ENCODE results near the gene COA8.
A peak's percentile ranks its signal among the peaks of the same experiment; 100 is the strongest.

GRCh38 chr14:103543721-103544387, 18.9 kb upstream of the COA8 start:
- TF ChIP-seq POLR2A (IDR thresholded peaks at IDR 0.05) (no peak), POLR2AphosphoS5 (IDR thresholded peaks at IDR 0.05) (peak in 1 of 3 donors; percentile 16), CTCF (IDR thresholded peaks at IDR 0.05 in 8 of 11, conservative IDR thresholded peaks at IDR 0.05 in 3 of 11) (no peak)

Measured in spleen (tissue), 7 donors.